OCI-LY7 (cell line): ENCODE data around the gene DDHD1. TPM values are rescaled to one million over a fixed set of nuclear protein-coding genes. Genes with fewer than 3 reads are reported as not detected.
A peak's percentile ranks its signal among the peaks of the same experiment; 100 is the strongest.
"Not testable (repeated sequence)": the region's sequence is repeated elsewhere in the genome, so short reads cannot be mapped to it uniquely, and the experiment has no call there.

Experiments used
- BruUV-seq: library from RNA; stranded (reverse); fragments of 400-500 nt; replicated peaks from 2 replicates; lab custom pipeline; 2021; lab: Mats Ljungman, UMichigan
- CTCF ChIA-PET: fragments of 300-600 bp; sonication (Branson Sonifier 250); formaldehyde crosslinking; loops from one replicate; lab custom pipeline; 2022; ENCODE audit warnings: antibody characterized with exemption; ENCODE audit not compliant: unreplicated experiment; lab: Charles Lee
- POLR2A ChIA-PET: fragments of 300-600 bp; sonication (Branson Sonifier 250); formaldehyde crosslinking; loops from one replicate; lab custom pipeline; 2022; ENCODE audit warnings: antibody characterized with exemption; lab: Charles Lee
- DNase-seq: peaks from one replicate; pipeline ENCODE4 v3.0.0-alpha.2; 2015; ENCODE audit warnings: low spot score
- H2AFZ ChIP-seq: fragments of 200-600 bp; sonication (generic), shearing (Covaris generic); 2 replicates; pipeline ENCODE4 v1.6.1; 2014; ENCODE audit warnings: mild to moderate bottlenecking, antibody characterized with exemption, low read length, moderate library complexity
- H3K27ac ChIP-seq: fragments of 200-600 bp; sonication (generic); 2 replicates; pipeline ENCODE4 v1.5.1; 2014; ENCODE audit warnings: mixed run types, low read depth, mild to moderate bottlenecking, moderate library complexity, low read length, inconsistent platforms; ENCODE audit not compliant: poor library complexity, severe bottlenecking
- H3K36me3 ChIP-seq: fragments of 200-600 bp; sonication (generic); 2 replicates; pipeline ENCODE4 v1.6.1; 2014; ENCODE audit warnings: mild to moderate bottlenecking, antibody characterized with exemption, low read length, moderate library complexity, mixed read lengths; ENCODE audit not compliant: insufficient read depth
- H3K4me1 ChIP-seq: fragments of 200-600 bp; sonication (generic); 2 replicates; pipeline ENCODE4 v1.5.1; 2014; ENCODE audit warnings: mild to moderate bottlenecking, low read length; ENCODE audit not compliant: insufficient read depth, poor library complexity, severe bottlenecking
- H3K4me2 ChIP-seq: fragments of 200-600 bp; sonication (generic); 2 replicates; pipeline ENCODE4 v1.6.1; 2014; ENCODE audit warnings: mild to moderate bottlenecking, low read length
- H3K4me3 ChIP-seq: fragments of 200-600 bp; sonication (generic); 2 replicates; pipeline ENCODE4 v1.5.1; 2014; ENCODE audit warnings: mild to moderate bottlenecking, low read depth, low read length; ENCODE audit not compliant: poor library complexity, severe bottlenecking
- H3K79me2 ChIP-seq: fragments of 200-600 bp; sonication (generic); 2 replicates; pipeline ENCODE4 v1.6.1; 2016; ENCODE audit warnings: low read depth, mild to moderate bottlenecking, low read length, moderate library complexity, mixed read lengths; ENCODE audit not compliant: insufficient read depth
- H3K9me2 ChIP-seq: fragments of 200-600 bp; sonication (generic); 2 replicates; pipeline ENCODE4 v1.6.1; 2016; ENCODE audit warnings: mild to moderate bottlenecking, low read length, mixed read lengths; ENCODE audit not compliant: insufficient read depth
- H3K9me3 ChIP-seq: fragments of 200-600 bp; sonication (generic); 2 replicates; pipeline ENCODE4 v1.6.1; 2014; ENCODE audit warnings: mild to moderate bottlenecking, mixed run types, low read length, mixed read lengths
- H4K20me1 ChIP-seq: fragments of 200-600 bp; sonication (generic); 2 replicates; pipeline ENCODE4 v1.6.1; 2014; ENCODE audit warnings: mild to moderate bottlenecking, antibody characterized with exemption, low read length, moderate library complexity, mixed read lengths; ENCODE audit not compliant: insufficient read depth
- CTCF ChIP-seq: fragments of 200-600 bp; sonication (generic); conservative IDR thresholded peaks from 2 replicates; pipeline ENCODE4 v1.5.1; 2014; ENCODE audit warnings: mild to moderate bottlenecking, antibody characterized with exemption, low read length, moderate library complexity, mixed read lengths
- EZH2phosphoT487 ChIP-seq: fragments of 200-600 bp; sonication (generic); IDR thresholded peaks from 2 replicates; pipeline ENCODE4 v1.6.1; 2018; ENCODE audit warnings: low read depth, borderline replicate concordance, mild to moderate bottlenecking, mixed run types, antibody characterized with exemption, low read length, moderate library complexity, mixed read lengths
- intact Hi-C: fragments of 100-400 bp; cut with micrococcal nuclease; formaldehyde crosslinking; loops from one replicate; pipeline ENCODE4 v1.10.0; 2022; ENCODE audit not compliant: unreplicated experiment
- total RNA-seq, 2 experiments: library from RNA; depleted of rRNA in 1 of 2; stranded (reverse); fragments of >200 nt in 1 of 2; shearing (Covaris generic) in 1 of 2; gene quantifications; 2 replicates each; pipeline ENCODE4 v1.2.3, GENCODE V29; 2014 to 2022

Gene DDHD1
- total RNA-seq, 2 experiments from 2014 or later = 28.7 to 45.2 TPM

GRCh38 chr14:53126731-53127130, 26.4 kb downstream of the DDHD1 start:
- no TSS peak for BruUV-seq

GRCh38 chr14:53124786-53125185, 28.3 kb downstream of the DDHD1 start:
- H3K4me3 ChIP-seq = no peak overlapping the region
- BruUV-seq = no TSS peak
- peaks cover 4% of the 10 kb centered on the region; the same call in 1 of the 2 replicates for H3K36me3 ChIP-seq
- H4K20me1 ChIP-seq = no peaks in the 10 kb centered on the region
- peaks cover 54% of the 10 kb centered on the region for H3K79me2 ChIP-seq
- ChIA-PET CTCF (no interaction called here), POLR2A (interaction anchor here (0.6 to 2.3 kb wide), 7 partner anchors 7 to 1372 kb away, joined by 3 to 15 read pairs (median 3); no protein-coding TSS in a partner anchor)
- DNase-seq = no peak
- intact Hi-C loops = no loop called here
- no peaks in the 10 kb centered on the region for H3K9me3 ChIP-seq
- H3K4me1 ChIP-seq = peaks cover 17% of the 10 kb centered on the region
- H2AFZ ChIP-seq = no peak overlapping the region
- H3K9me2 ChIP-seq = no peaks in the 10 kb centered on the region
- H3K4me2 ChIP-seq = no peak overlapping the region
- TF ChIP-seq EZH2phosphoT487 (no peak), CTCF (no peak)
- no peak overlapping the region for H3K27ac ChIP-seq

More at GRCh38 chr14:53126731-53127130, 26.4 kb downstream of the DDHD1 start:
- no peaks in the 10 kb centered on the region for H4K20me1 ChIP-seq
- H3K4me1 ChIP-seq = peaks cover 17% of the 10 kb centered on the region
- H3K9me2 ChIP-seq = no peaks in the 10 kb centered on the region
- no peak for DNase-seq
- H2AFZ ChIP-seq = no peak overlapping the region
- TF ChIP-seq EZH2phosphoT487 = no peak
- TF ChIP-seq CTCF = no peak
- peaks cover 42% of the 10 kb centered on the region for H3K79me2 ChIP-seq
- peak overlapping the region; percentile 1 for H3K27ac ChIP-seq
- ChIA-PET POLR2A (interaction anchor here (0.6 to 2.1 kb wide), 8 partner anchors 10 to 1264 kb away, joined by 3 to 7 read pairs (median 4); no protein-coding TSS in a partner anchor), CTCF (no interaction called here)
- peaks cover 4% of the 10 kb centered on the region; the same call in 1 of the 2 replicates for H3K36me3 ChIP-seq
- H3K9me3 ChIP-seq = no peaks in the 10 kb centered on the region
- H3K4me3 ChIP-seq = peak overlapping the region; percentile 28
- peak overlapping the region; percentile 48 for H3K4me2 ChIP-seq
- intact Hi-C loops = no loop called here

GRCh38 chr14:53121419-53121818, 31.7 kb downstream of the DDHD1 start:
- H3K9me3 ChIP-seq, H3K36me3 ChIP-seq, H2AFZ ChIP-seq, BruUV-seq, intact Hi-C loops, H3K4me2 ChIP-seq, H3K4me1 ChIP-seq, H4K20me1 ChIP-seq, H3K9me2 ChIP-seq, CTCF ChIA-PET, DNase-seq, H3K4me3 ChIP-seq, H3K27ac ChIP-seq: not testable (repeated sequence)
- POLR2A ChIA-PET = interaction anchor here (0.6 kb wide), 1 partner anchor 366 kb away, joined by 3 read pairs; no protein-coding TSS in a partner anchor
- H3K79me2 ChIP-seq = peaks cover 61% of the 10 kb centered on the region

- H3K27ac ChIP-seq, H3K4me2 ChIP-seq, H3K9me3 ChIP-seq, intact Hi-C loops, H4K20me1 ChIP-seq, H3K4me3 ChIP-seq, DNase-seq, H3K36me3 ChIP-seq, H3K4me1 ChIP-seq, H3K9me2 ChIP-seq, H2AFZ ChIP-seq, CTCF ChIA-PET, BruUV-seq: not testable (repeated sequence)
- H3K79me2 ChIP-seq = peaks cover 55% of the 10 kb centered on the region; the same call in 1 of the 2 replicates
- POLR2A ChIA-PET = interaction anchor here (1.1 kb wide), 1 partner anchor 8 kb away, joined by 3 read pairs; no protein-coding TSS in a partner anchor
Measured at GRCh38 chr14:53117479-53117878, 35.6 kb downstream of the DDHD1 start.
